ENCODE results near the gene PRKAA1. TPM values are rescaled to one million over a fixed set of nuclear protein-coding genes. Genes with fewer than 3 reads are reported as not detected.

Gene PRKAA1
- total RNA-seq, 1 donor from 2014 or later, result 65.6 TPM

DNA sequence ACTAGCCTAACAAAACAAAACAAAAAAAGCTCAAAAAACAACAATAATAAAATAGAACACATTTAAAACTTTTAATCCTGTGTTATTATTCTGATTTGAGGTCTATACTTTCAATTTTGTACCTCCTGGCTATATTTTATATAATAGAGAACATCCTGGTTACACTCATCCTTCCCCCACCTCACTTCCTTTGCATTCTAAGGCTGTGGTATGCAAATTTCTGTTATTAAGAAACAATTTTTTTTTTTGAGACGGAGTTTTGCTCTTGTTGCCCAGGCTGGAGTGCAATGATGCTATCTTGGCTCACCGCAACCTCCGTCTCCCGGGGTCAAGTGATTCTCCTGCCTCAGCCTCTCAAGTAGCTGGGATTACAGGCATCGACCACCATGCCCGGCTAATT, 39.9 kb upstream of the PRKAA1 start:
- peaks cover 19% of the 10 kb centered on the region for H3K36me3 Mint-ChIP-seq (ENCODE audit: low read depth, unreplicated experiment)
- DNase-seq (ENCODE audit: low read depth) (no peak), FAIRE-seq (no peak)
- Histone ChIP-seq H3K4me1 (ENCODE audit: insufficient read depth, low read length) (peaks cover 9% of the 10 kb centered on the region), H3K27me3 (ENCODE audit: insufficient read depth, low read length) (no peaks in the 10 kb centered on the region), H3K4me2 (ENCODE audit: low read length) (no peak overlapping the region), H3K9me3 (ENCODE audit: insufficient read depth, low read depth, low read length) (no peaks in the 10 kb centered on the region), H3K79me2 (ENCODE audit: insufficient read depth, low read length) (peaks cover 20% of the 10 kb centered on the region), H2AFZ (ENCODE audit: low read depth, low read length) (no peak overlapping the region), H3K27ac (ENCODE audit: low read depth, low read length) (no peak overlapping the region), H3K9ac (ENCODE audit: low read length) (no peak overlapping the region), H3K36me3 (ENCODE audit: insufficient read depth, low read length) (peaks cover 13% of the 10 kb centered on the region), H3K4me3 (ENCODE audit: insufficient read depth, low read depth, low read length) (no peak overlapping the region), H4K20me1 (ENCODE audit: insufficient read depth, low read length) (peaks cover 19% of the 10 kb centered on the region)
- TF ChIP-seq EZH2 (IDR thresholded peaks at IDR 0.05; ENCODE audit: insufficient read depth, low read length), result no peak
- TF ChIP-seq, protein P1, sequence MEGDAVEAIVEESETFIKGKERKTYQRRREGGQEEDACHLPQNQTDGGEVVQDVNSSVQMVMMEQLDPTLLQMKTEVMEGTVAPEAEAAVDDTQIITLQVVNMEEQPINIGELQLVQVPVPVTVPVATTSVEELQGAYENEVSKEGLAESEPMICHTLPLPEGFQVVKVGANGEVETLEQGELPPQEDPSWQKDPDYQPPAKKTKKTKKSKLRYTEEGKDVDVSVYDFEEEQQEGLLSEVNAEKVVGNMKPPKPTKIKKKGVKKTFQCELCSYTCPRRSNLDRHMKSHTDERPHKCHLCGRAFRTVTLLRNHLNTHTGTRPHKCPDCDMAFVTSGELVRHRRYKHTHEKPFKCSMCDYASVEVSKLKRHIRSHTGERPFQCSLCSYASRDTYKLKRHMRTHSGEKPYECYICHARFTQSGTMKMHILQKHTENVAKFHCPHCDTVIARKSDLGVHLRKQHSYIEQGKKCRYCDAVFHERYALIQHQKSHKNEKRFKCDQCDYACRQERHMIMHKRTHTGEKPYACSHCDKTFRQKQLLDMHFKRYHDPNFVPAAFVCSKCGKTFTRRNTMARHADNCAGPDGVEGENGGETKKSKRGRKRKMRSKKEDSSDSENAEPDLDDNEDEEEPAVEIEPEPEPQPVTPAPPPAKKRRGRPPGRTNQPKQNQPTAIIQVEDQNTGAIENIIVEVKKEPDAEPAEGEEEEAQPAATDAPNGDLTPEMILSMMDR (IDR thresholded peaks at IDR 0.05; ENCODE audit: insufficient read depth, low read depth, low read length), result no peak
- peaks cover 5% of the 10 kb centered on the region for H3K4me1 Mint-ChIP-seq (ENCODE audit: low read depth, unreplicated experiment)
- no peaks in the 10 kb centered on the region for H3K27me3 Mint-ChIP-seq (ENCODE audit: low read depth, unreplicated experiment)
- no peak overlapping the region for H3K27ac Mint-ChIP-seq (ENCODE audit: unreplicated experiment)
- no peaks in the 10 kb centered on the region for H3K9me3 Mint-ChIP-seq (ENCODE audit: unreplicated experiment)
- H3K4me3 Mint-ChIP-seq (ENCODE audit: unreplicated experiment), result no peak overlapping the region

DNA sequence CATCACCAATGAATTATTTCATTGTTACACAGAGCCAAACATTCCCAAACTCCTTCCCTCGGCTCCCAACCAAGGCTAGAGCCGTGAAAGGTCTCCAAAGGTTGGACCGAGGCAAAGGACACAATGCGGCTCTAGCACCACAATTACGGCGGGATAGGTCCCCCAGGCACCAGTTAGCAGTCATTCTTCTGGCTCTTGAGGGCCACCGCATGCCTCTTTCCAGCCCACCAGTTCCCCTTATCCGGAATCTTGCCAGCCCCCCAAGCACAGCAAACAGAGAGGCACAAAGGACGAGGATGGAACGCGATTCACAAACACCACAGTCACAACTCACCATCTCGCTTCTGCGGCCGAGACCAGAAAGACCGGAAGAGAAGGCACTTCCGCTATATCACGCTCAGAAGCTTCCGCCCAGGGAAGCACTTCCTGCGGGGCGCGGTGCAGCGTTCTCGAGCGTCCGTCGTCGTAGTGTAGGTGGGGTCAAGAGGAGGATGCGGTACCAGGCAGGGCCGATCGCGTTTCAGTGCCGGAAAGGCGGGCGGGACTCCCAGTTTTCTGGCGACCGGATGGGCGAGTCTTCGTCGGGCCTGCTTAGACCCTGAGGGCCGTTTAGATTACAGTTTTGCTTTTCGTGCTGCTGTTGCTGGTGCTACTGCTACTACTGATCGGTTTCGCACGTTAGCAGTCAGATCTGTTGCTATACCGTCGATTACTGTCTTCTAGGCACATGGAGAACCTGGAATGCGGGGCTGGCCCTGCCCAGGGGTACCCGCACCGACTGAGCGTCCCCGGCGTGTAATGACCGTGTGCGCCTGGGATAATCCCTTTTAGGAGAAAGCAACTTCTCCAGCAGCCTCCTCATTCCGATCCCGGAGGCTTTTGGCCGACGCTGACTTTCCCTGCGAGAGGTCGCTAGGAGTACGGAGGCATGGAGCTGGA, 36.9 kb upstream of the PRKAA1 start, which contains the start of gene RPL37:
TSS of gene RPL37 (minus strand) at position 374 of the 939 bp plus-strand sequence. CDS start at position 337, 37 bp downstream.
- Mint-ChIP-seq H3K9me3 (ENCODE audit: unreplicated experiment) (no peaks in the 10 kb centered on the region), H3K4me1 (ENCODE audit: low read depth, unreplicated experiment) (peaks cover 22% of the 10 kb centered on the region), H3K36me3 (ENCODE audit: low read depth, unreplicated experiment) (peaks cover 30% of the 10 kb centered on the region), H3K4me3 (ENCODE audit: unreplicated experiment) (peak within 1 kb of the TSS; percentile 99), H3K27me3 (ENCODE audit: low read depth, unreplicated experiment) (no peaks in the 10 kb centered on the region), H3K27ac (ENCODE audit: unreplicated experiment) (peak within 1 kb of the TSS; percentile 100)
- H2AFZ ChIP-seq (ENCODE audit: low read depth, low read length), result peak within 1 kb of the TSS; percentile 88
- H3K27ac ChIP-seq (ENCODE audit: low read depth, low read length), result peak within 1 kb of the TSS; percentile 96
- no peaks in the 10 kb centered on the region for H3K27me3 ChIP-seq (ENCODE audit: insufficient read depth, low read length)
- H3K9ac ChIP-seq (ENCODE audit: low read length), result peak within 1 kb of the TSS; percentile 99
- FAIRE-seq (no peak), DNase-seq (ENCODE audit: low read depth) (peak; percentile 97)
- H3K4me1 ChIP-seq (ENCODE audit: insufficient read depth, low read length), result peaks cover 26% of the 10 kb centered on the region
- TF ChIP-seq EZH2 (IDR thresholded peaks at IDR 0.05; ENCODE audit: insufficient read depth, low read length), result no peak
- TF ChIP-seq, protein P1 (IDR thresholded peaks at IDR 0.05; ENCODE audit: insufficient read depth, low read depth, low read length), result no peak
- H4K20me1 ChIP-seq (ENCODE audit: insufficient read depth, low read length), result peaks cover 49% of the 10 kb centered on the region
- peak within 1 kb of the TSS; percentile 90 for H3K4me2 ChIP-seq (ENCODE audit: low read length)
- H3K4me3 ChIP-seq (ENCODE audit: insufficient read depth, low read depth, low read length), result peak within 1 kb of the TSS; percentile 99
- H3K9me3 ChIP-seq (ENCODE audit: insufficient read depth, low read depth, low read length), result no peaks in the 10 kb centered on the region
- H3K36me3 ChIP-seq (ENCODE audit: insufficient read depth, low read length), result peaks cover 38% of the 10 kb centered on the region
- H3K79me2 ChIP-seq (ENCODE audit: insufficient read depth, low read length), result peaks cover 50% of the 10 kb centered on the region

All from astrocyte (in vitro differentiated cells and primary cell).